ENCODE data around the gene SMYD4. TPM values are rescaled to one million over a fixed set of nuclear protein-coding genes. Genes with fewer than 3 reads are reported as not detected.
"Not testable (repeated sequence)": the region's sequence is repeated elsewhere in the genome, so short reads cannot be mapped to it uniquely, and the experiment has no call there.

The SMYD4 gene
- total RNA-seq, 1 donor from 2014 or later = 42.9 TPM

DNA sequence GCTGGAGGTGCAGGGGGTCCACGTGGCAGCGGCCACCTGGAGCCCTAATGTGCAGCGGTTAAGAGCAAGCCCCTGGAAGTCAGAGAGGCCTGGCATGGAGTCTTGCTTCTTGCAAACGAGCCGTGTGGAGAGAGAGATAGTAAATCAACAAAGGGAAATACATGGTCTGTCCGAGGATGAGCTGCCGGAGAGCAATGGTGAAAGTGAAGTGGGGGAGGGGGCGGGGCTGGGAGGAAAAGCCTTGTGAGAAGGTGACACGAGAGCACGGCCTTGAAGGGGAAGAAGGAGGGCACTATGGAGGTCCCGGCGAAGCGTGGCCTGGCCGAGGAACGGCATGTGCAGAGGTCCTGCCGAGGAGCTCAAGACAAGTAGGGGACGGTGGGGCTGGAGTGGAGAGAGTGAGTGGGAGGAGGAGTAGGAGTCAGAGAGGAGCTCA is 73.9 kb downstream of the SMYD4 start:
- no peak for DNase-seq (ENCODE audit: low spot score)

DNA sequence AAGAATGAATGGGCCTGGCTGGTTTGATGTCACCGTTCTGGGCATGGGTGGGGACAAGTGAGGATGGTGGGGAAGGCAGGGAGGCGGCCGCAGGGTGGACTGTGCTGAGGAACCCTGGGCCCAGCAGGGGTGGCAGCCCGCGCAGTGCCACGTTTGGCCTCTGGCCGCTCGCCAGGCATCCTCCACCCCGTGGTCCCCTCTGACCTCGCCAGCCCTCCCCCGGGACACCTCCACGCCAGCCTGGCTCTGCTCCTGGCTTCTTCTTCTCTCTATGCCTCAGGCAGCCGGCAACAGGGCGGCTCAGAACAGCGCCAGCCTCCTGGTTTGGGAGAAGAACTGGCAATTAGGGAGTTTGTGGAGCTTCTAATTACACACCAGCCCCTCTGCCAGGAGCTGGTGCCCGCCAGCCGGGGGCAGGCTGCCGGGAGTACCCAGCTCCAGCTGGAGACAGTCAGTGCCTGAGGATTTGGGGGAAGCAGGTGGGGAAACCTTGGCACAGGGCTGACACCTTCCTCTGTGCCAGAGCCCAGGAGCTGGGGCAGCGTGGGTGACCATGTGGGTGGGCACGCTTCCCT is 74.4 kb downstream of the SMYD4 start:
- no peak for DNase-seq (ENCODE audit: low spot score)

DNA sequence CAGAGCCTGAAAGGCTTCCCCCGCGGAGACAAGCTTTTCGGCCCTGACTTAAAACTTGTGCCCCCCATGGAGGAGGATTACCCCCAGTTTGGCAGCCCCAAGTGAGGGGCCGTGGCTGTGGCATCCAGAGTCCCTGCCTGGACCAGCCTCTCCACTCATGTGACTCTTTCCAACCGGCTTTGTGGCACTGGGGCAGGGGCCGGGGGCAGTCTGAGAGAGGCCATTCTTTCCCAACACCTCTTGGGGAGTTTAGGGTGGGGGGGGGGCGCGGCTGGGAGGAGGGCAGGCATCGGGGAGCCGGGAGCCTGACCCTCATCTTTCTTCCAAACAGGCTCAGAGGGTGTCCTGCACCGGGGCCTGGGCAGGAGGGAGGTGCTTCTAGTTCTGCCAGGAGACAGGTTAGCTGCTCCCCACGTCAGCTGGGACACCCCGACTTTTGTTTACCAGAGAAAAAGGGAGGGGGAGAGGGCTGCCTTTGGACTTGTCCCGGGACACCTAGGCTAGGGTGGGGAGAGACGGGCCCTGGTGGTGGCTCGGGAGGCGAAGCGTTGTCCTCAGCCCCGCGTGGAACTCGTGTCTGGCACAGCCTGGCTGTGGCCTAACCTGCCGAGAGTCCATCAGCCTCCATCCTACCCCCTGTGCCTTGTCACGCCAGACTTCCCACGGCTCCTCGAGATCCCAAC is 75.1 kb downstream of the SMYD4 start:
- no peak for DNase-seq (ENCODE audit: low spot score)

DNA sequence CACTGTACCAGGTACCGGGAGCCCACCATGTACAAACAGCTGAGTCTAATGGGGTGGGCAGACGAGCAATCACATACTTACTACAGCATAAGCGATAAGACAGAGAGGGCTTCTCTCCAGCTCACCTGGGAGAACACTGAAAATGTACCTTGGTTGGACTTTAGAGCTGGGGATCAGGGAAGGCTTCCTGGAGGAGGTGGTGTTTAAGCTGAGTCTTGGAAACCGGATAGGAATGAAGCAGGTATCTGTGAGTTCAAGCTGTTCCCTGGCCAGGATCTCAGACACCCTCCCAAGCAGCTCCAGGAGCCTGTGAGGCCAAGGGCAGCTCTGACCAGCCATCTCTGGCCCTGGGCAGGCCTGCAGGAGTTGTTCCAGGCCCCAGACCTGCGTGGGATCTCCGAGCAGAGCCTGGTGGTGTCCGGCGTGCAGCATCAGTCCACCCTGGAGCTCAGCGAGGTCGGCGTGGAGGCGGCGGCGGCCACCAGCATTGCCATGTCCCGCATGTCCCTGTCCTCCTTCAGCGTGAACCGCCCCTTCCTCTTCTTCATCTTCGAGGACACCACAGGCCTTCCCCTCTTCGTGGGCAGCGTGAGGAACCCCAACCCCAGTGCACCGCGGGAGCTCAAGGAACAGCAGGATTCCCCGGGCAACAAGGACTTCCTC is 75.8 kb downstream of the SMYD4 start:
- no peak for DNase-seq (ENCODE audit: low spot score)

DNA sequence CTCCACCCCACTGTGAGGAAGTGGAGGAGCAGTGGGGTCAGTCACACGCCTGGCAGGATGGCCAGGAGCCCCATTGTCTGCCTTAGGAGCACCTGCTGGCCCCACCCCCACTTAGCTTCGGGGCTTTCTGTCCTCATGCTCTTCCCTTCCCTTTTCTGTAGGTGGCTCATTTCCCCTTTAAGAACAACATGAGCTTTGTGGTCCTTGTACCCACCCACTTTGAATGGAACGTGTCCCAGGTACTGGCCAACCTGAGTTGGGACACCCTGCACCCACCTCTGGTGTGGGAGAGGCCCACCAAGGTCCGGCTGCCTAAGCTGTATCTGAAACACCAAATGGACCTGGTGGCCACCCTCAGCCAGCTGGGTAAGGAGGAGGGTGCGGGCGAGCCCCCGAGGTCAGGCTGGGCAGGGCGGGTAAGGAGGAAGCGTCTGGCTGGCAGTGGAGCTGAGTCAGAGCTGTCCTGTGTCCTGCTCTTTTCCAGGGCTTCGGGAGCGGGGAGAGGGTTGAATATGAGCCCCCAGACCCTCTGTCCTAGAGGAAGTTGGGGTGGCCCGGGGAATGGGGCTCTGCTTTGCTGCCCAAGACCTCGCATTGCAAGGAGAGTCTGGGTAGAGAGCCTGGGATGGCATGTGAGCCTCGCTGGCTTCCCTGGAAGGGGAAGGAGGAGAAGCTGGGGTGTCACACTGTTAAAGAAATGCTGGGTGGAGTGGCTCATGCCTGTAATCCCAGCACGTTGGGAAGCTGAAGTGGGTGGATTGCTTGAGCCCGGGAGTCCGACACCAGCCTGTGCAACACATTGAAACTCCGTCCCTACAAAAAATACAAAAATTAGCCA is 77.1 kb downstream of the SMYD4 start:
- no peak for DNase-seq (ENCODE audit: low spot score)

DNA sequence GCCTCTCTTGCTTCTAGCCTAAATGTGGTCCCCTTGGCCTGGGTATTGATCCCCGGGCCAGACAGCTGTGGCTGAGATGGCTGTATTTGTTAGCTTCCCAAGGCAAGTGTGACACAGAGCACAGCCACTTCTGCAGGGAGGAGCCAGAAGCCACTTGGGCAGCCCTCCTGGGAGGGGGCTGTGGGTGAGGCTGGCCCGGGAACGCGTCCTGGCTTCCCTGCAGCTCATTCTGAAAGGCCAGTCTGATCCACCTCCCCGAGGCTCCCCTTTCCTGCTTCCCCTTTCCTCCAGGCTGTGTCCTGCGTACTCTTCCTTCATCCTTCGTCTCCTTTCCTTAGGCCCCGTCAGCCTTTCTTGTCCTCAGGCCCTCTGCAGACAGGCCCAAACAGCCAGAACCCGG is 79.1 kb downstream of the SMYD4 start:
- DNase-seq (ENCODE audit: low spot score) = no peak

DNA sequence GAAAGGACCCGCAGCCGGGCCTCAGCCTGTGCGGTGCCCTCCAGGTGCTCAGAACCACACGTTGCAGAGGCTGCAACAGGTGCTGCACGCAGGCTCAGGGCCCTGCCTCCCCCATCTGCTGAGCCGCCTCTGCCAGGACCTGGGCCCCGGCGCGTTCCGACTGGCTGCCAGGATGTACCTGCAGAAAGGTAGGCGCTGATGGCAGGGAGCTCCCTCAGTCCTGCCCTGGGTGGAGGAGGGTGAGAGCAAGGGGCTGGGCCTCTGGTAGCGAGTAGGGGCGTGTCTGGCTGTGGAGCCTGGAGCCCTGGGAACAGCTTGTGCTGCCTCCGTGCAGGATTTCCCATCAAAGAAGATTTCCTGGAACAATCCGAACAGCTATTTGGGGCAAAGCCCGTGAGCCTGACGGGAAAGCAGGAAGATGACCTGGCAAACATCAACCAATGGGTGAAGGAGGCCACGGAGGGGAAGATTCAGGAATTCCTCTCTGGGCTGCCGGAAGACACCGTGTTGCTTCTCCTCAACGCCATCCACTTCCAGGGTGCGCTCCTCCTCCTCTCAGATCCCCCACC is 82.6 kb downstream of the SMYD4 start:
- peak; percentile 66 for DNase-seq (ENCODE audit: low spot score)

DNA sequence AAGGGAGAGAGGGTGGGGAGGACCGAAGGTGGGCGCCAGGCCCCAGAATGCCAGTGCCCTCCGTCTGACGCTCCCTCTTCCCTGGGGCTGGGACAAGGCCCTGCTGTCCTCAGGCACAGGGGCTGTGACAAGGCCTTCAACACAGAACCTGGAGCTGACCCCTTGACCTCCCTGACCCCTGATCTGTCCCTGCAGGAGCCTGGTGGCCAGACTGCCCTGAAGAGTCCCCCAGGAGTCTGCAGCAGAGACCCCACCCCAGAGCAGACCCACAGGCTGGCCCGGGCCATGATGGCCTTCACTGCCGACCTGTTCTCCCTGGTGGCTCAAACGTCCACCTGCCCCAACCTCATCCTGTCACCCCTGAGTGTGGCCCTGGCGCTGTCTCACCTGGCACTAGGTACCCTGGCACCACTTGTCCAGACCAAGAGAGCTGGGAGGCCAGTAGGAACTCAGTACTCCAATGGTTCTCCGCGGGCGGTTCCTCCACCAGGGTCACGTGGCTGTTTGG is 84.1 kb downstream of the SMYD4 start:
- DNase-seq (ENCODE audit: low spot score) = no peak

DNA sequence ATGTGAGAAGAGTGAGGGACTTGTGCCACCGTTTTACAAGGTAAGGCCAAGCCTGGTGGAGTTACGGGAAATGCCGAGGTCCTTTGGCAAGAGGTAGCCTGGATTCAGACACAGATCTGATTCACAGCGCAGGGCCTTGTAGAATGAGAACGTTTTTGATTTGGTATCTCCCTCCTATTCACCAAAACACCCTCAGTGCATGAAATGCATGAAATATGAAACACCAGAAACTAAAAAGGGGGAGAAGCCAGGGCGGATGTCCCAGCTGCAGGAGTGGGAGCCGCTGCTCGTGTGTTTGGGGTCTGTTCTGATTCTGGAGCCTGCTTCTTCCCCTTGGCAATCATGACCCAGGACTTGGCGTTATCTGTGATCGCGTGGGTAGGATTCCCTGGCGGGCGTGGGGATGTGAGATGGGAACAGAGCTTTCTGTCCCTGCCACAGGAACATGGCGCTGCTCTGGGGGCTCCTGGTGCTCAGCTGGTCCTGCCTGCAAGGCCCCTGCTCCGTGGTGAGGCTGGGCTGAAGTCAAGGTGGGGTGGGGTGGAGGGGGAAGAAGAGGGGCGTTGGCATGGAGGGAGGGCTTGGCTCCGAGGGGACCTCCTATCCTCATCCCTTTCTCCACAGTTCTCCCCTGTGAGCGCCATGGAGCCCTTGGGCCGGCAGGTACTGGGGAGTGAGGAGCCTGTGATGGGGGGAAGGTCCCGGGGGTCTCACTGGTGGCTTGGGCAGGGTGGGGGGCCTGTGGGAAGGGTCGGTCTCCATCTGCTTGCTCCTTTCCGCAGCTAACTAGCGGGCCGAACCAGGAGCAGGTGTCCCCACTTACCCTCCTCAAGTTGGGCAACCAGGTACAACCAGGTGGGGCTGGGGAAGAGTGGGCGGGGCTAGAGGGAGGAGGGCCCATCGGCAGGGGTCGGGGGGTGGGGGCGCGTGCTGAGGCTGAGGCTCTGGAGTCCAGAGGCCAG is 84.9 kb downstream of the SMYD4 start:
- DNase-seq (ENCODE audit: low spot score) = no peak

DNA sequence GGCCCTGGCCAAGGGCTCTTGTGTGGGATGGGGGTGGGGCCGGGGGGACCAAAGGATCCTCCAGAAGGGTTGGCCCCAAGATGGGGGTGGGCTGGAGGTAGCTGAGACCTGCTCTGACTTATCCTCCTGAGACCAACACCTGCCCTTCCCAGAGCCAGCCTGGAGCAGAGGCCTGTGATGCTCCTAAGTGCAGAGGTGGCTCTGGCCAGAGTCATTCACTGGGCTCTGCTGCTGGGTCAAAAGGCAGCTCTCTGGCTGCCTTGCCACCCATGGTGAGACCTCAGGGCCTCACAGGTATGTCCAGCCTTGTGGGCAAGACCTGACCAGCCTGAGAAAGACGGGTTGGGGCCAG is 86.6 kb downstream of the SMYD4 start:
- no peak for DNase-seq (ENCODE audit: low spot score)

DNA sequence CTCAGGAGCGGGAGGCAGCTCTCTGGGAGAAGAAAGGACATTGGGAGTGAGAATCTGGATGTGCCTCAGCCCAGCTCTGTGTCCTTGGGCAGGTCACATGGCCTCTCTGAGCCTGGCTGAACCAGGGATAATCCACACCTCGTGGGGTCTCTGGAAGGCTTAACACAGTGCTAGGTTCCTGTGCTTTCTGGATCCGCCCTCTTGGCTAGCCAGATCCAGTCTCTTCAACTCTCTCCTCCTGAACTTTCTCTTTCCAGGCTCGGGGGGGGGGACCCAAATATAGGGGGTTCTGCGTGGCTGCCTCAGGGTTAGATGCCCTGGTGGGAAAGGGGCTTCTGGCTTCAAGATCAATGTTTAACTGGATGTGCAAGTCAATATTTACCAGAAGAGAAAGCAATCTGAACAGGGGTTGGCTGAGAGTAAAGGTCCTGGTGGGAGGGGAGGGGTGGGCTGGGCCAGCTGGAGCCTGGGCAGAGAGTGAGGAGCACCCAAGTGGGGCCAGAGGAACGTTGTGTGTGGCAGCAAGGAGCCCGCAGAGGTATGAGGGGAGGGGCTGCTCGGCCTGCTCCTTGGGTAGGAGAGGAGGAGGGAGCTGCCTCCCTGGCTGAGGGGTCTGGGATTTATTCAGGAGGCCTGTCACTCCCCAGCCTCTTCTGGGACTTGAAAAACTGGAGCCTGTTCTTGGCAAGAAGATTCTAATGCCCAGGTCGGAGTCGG is 87.2 kb downstream of the SMYD4 start, which contains the start of gene SERPINF2:
SERPINF2 (plus strand) TSS at position 501 of the 717 bp plus-strand sequence. CDS start 2,125 bp downstream, outside the sequence.
- DNase-seq (ENCODE audit: low spot score) = no peak

DNA sequence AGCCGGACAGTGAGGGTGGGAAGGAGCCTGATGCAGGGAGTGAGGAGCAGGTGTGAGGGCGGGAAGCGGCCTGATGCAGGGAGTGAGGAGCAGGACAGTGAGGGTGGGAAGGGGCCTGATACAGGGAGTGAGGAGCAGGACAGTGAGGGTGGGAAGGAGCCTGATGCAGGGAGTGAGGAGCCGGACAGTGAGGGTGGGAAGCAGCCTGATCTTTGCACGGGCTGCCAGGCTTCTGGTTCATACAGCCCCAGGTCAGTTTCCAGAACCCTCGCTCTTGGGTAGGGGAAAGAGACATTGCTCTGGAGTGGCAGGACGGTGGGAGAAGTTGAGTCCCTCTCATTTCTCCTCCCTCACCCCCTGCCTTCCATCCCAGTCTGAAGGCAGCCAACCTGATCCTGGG is 87.8 kb downstream of the SMYD4 start:
- not testable (repeated sequence) for DNase-seq (ENCODE audit: low spot score)

DNA sequence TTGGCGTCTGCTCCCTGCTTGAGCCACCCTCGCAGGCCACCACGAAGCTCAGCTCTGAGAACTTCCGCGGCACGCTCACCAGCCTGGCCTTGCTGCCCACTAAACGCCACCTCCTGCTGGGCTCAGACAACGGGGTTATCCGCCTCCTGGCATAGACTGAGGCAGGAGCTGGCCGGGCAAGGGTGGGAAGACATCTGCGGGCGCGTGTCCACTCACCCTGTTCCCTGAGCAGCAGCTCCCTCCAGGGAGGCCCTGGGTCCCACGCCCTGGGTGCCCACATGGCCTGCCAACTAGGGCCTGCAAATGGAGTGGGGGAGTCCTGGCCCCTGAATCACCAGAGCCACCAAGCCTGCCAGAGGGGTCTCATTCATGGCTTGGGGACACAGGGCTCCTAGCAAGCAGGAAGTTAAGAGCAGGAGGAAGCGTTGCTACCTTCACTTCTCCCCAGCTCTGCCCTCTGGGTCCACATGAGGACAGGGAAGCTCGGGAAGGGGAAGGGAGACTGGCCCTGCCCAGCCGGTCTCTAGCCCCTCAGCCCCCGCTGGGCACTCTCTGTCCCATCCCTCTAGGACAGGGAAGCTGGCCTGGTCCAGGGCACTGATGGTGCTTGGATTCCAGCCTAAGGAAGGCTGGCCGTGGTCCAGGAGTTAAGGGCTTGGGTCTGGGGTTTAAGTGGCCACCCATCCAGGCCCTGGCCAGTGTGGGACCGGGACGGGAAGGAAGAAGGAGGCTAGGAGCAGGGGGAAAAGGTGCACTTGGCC is 92.0 kb downstream of the SMYD4 start:
- no peak for DNase-seq (ENCODE audit: low spot score)

DNA sequence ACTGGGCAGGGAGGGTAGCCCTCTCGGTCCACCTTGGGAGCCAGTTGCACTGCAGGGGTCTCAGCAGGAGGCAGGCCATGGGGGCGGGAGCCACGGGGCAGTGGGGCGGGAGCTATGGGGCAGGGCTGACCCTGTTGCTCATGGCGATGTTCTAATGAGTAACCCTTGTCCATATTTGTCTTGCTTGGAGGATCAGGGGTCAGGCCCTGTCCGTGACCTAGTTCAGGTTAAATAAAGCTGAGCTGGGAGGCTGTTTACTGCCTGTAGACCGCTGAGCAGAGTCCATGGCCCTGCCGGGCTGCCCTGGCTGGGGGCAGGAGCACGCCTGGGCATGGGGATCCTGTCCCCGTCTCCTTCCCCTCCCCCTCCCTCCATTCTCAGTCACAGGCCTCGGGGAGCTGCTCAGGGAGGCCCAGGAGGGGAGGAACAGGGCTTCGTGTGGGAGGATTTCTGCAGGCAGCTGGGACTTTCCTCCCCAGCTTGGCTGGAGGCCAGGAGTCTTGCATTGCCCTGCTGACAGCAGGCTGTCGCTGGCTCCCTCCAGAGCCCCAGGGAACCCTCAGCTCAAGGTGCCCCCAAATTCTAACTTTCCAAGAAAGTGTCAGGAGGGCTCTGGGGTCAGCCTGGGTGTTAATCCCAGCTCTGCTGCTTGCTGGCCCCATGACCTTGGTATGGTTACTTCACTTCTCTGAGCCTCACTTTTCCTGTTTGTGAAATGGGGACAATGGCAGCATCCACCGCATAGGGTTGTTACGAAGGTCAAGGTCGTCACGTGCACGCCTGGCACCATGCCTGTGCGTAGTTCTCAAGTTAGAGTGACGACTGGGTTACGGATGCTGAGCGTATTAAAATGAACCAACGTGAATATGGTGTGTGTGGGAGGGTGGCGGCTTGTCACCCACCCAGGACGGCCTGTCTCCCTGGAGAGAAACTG is 93.1 kb downstream of the SMYD4 start:
- DNase-seq (ENCODE audit: low spot score) = peak; percentile 85

DNA sequence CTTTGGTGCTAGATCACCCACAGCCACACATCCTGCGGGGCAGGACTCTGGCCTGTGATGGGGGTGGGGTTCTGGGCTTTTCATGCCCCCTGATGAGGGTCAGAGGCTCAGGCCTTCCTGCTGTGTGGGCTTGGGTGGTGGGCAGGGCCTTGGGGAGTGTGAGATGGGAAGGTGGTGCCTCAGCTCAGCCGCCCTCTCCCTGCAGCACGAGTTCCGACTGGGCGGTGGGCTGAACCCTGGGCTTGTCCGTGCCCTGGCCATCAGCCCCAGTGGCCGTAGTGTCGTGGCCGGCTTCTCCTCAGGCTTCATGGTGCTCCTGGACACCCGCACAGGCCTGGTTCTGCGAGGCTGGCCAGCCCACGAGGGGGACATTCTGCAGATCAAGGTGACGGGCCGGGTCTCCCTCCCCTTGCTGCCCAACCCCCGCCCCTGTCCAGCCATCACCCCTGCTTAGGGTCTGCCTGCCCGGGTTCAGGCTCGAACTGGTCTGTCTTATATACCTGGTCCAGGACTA is 93.8 kb downstream of the SMYD4 start:
- DNase-seq (ENCODE audit: low spot score) = no peak

DNA sequence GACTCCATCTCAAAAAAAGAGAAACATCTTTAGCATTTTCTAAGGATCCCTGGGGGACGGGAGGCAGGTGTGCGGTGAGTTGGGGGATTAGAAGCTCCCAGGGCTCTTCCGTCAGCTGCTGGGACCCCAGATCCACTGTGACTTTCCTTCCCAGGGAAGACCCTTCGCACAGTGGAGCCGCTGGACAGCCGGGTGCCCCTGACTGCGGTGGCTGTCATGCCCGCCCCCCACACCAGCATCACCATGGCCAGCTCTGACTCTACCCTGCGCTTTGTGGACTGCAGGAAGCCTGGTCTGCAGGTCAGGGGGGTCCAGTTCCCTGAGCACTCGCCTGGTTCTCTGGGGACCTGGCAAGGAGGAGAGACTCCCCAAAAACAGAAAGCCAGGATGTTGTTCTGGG is 94.3 kb downstream of the SMYD4 start:
- no peak for DNase-seq (ENCODE audit: low spot score)

DNA sequence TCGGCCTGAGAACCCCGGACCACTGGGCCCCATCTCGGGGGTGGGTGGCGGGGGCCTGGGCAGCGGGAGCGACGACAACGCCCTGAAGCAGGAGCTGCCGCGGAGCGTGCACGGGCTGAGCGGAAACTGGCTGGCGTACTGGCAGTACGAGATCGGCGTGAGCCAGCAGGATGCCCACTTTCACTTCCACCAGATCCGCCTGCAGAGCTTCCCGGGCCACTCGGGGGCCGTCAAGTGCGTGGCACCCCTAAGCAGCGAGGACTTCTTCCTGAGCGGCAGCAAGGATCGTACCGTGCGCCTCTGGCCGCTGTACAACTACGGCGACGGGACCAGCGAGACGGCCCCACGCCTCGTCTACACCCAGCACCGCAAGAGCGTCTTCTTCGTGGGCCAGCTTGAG is 95.9 kb downstream of the SMYD4 start:
- no peak for DNase-seq (ENCODE audit: low spot score)
